DMS53 treated with DMSO at 0.1 percent for 48 hours (cell line): ENCODE measurements around the gene SPSB1.
"Not testable (repeated sequence)": the region's sequence is repeated elsewhere in the genome, so short reads cannot be mapped to it uniquely, and the experiment has no call there.

Experiments
- DNase-seq: peaks from one replicate; lab custom pipeline; 2025; ENCODE audit not compliant: unreplicated experiment; lab: John Stamatoyannopoulos, UW

Gene SPSB1

DNA sequence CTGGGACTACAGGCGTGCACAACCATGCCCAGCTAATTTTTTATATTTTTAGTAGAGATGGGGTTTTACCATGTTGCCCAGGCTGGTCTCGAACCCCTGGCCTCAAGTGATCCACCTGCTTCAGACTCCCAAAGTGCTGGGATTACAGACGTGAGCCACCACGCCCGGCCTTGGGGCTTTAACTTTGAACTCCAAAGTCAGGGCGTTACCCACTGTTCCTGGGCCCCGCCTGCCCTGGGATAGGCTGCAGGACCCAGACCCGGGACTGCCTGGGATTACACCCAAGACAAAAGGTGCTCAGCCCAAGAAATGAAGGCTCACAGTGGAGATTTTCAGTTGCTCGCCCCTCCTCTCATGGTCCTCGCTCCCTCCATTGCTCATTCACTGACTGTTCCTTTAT, 92.7 kb downstream of the SPSB1 start:
- DNase-seq, result not testable (repeated sequence)

GRCh38 chr1:9385801-9386573, 93.3 kb downstream of the SPSB1 start:
- DNase-seq, result no peak

DNA sequence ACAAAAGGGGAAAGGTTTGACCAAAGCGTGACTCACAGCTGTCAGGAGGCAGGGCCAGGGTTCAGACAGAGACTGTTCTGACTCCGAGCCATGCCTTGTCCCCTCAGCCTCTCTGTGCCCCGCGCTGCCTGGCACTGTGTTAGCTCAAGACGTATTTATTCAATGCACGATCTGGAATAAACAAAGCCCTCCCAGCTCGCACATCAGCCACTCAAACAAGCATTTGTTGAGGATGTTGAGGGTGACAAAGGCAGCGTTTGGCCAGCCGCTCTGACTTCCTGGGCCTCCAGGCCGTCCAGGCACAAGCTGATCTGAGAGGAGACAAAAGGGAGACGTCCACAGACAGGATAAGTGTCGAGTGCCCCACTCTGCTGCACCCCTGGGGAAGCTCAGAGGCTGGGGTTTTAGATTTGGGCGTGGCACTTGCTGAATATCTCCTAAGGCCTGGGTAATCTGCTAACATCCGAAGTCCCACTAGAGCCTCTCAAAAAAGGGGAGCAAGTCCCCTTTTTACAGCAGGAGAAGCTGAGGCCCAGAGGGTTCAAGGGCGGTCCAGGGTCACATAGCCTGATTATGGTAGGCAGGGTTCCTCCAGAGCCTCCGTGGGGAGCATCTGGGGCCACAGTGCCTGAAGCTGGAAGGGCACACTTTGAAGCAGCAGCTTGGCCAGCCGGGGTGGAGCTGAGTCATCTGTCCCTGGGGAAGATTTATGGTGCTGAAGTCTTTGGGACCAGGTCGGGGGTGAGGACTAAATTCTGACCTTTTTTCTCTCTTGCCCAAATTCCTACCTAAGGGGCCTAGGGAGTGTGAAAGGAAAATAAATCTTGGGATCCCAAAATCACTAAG, 95.9 kb downstream of the SPSB1 start:
- DNase-seq, result peak; percentile 16

DNA sequence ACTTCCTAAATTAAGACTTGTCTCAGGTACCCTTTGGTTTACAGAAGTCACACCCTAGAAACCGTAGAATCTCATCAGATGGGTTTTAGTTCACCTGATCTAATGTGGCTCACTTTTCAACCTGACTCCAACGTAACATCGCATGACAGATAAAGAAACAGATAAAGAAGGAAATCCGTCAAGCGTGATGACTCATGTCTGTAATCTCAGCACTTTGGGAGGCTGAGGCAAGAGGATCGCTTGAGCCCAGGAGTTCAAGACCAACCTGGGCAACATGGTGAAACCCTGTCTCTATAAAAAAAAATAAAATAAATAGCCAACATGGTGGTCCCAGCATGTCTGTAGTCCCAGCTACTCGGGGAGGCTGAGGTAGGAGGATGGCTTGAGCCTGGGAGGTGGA, 97.3 kb downstream of the SPSB1 start:
- no peak for DNase-seq

DNA sequence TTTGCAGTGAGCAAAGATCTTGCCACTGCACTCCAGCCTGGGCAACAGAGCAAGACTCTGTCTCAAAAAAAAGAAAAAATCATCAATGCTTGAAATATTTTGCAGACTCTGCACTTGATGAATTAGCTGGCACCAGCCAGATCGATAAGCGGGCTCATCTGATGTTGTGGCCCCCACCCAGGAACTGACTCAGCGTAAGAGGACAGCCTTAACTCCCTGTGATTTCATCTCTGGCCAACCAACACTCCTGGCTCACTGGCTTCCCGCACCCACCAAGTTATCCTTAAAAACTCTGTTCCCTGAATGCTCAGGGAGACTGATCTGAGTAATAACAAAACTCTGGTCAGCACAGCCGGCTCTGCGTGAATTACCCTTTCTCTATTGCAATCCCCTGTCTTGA, 98.9 kb downstream of the SPSB1 start:
- DNase-seq, result no peak

- no peak for DNase-seq
These were observed 101.3 kb downstream of the SPSB1 start for GRCh38 chr1:9394010-9394409.

DNA sequence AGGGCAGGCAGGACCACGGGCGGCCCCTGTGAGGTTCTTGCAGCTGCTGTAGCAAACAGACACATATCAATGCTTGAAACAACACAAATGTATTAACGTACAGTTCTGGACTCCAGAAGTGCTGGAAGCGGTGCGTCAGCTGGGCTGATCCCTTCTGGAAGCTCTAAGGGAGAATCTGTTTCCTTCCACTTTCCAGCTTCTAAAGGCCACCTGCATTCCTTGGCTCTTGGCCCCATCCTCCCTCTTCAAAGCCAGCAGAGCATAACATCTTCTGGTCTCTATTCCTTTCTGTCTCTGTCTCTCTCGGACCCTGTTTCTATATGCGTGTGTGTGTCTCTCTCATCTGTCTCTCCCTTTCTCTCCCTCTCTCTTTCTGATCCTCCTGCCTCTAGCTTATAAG, 102.3 kb downstream of the SPSB1 start:
- DNase-seq, result no peak

DNA sequence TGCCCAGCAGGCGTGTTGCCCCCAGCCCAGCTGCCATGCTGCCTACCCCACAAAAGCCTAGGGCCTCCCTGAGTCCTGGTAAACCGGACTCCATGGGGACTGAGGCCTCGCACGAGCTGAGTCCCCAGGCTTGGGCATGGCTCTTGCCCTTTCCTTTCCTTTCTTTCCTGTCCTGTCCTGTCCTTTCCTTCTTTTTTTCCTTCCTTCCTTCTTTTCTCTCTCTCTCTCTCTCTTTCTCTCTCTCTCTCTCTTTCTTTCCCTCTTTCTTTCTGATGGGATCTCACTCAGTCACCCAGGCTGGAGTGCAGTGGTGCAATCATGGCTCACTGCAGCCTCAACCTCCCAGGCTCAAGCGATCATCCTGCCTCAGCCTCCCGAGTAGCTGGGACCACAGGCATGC, 104.4 kb downstream of the SPSB1 start:
- DNase-seq, result no peak

DNA sequence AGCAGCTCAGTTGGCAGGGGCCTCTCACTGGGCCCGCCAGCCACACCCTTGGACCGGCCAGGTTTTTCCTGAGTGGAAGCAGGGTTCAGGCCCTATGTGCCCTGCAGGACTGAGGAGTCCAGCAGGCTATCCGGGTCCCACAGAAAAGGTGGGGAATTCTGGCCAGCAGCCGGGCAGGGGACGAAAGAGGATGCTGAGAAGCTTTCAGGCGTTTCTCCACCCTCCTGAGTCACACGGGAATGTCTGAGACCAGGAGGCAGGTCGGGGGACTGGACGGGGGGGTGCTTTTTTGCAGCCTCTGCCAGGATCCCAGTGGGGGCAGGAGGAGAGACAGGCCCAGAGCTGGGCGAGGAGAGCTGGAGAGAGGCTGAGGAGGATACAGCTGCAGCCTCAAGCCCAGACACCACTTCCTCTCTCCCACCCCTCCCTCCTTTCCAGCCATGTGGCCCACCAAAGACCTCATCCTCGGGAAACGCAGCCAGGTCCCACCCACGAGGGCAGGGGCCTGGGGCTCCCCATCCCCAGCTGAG, 105.4 kb downstream of the SPSB1 start:
- DNase-seq, result no peak

GRCh38 chr1:9399510-9400424, 107.1 kb downstream of the SPSB1 start:
- DNase-seq, result peak; percentile 90

- DNase-seq, result peak; percentile 52
These were observed 107.9 kb downstream of the SPSB1 start for GRCh38 chr1:9400425-9401079.

- no peak for DNase-seq
These were observed 108.4 kb downstream of the SPSB1 start for GRCh38 chr1:9401080-9401453.

- DNase-seq, result no peak
These were observed 109.5 kb downstream of the SPSB1 start for GRCh38 chr1:9402256-9402616.

GRCh38 chr1:9402717-9403225, 110.1 kb downstream of the SPSB1 start:
- no peak for DNase-seq

DNA sequence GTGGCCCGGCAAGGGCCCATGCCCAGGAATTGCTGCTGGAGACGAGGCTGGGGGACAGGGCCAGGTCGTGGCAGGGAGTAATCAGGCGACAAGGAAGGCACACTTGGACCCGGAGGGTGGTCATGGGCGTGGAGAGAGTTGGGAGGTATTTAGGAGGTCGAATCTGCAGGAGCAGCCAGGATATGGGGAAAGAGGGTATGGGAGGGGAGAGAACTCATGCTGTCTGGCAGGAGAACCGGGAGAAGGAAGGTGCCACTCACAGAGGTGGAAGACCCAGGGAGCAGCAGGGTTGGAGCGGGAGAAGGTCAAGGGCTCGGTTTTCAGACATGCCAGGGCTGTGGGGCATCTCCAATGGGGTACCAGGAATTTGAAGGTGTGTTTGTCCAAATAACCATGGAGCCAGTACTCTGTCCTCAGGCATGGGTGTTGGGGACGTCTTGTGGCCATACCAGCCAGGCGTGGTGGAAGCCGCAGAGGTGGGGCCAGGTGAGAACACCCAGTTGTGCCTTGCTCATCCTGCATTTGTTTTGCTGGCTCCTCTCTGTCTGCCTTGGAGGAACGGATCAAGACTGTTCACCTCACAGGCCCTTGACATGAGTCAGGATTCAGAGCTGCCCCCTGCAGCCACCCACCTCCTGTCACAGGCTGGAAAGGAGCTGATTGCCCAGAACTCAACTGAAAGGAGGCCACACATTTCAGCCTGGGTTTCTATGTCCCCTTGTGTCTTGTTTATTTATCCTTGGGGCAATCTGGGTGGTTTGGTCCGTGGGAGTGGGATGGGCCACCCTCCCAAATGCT, 111.6 kb downstream of the SPSB1 start:
- no peak for DNase-seq

DNA sequence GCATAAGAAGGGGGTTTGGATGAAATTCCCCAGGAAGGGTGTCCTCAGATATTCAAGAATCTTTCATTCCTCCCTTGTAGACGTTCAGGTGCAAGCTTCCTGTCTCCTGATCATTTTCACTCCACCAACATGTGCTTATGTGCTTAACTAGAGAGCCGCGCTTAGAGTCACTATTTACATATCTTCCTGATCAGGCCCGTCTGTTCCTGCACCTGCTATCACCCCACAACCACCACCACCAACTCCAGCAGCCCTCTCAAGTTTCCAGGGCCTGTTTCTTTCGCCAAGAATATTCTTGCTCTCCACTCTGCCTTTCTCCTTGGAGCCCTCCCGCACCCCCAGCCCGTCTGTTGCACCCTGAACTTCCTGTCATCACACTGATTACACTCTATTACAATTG, 113.4 kb downstream of the SPSB1 start:
- DNase-seq, result peak; percentile 85

DNA sequence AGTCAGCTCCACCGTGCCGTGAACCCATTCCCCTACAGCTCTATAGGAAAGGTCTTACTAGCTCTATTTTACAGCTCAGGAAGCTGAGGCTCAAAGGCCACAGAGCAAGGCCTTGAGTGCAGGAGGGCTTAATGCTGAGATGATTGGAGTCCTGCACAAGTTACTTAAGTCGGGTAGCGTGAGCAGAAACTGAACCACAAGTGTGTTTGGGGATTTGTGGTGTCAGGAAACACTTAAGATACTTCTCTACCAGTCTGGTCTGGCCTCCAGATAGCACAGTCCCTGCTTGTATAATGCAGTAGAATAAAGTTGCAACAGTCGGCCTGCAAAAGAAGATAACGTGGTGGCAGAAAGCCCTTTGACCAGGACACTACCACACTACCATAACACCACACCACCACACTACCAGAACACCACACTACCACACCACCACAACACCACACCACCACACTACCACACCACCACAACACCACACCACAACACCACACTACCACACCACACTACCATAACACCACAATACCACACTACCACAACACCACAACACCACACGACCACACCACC, 118.1 kb downstream of the SPSB1 start:
- no peak for DNase-seq

DNA sequence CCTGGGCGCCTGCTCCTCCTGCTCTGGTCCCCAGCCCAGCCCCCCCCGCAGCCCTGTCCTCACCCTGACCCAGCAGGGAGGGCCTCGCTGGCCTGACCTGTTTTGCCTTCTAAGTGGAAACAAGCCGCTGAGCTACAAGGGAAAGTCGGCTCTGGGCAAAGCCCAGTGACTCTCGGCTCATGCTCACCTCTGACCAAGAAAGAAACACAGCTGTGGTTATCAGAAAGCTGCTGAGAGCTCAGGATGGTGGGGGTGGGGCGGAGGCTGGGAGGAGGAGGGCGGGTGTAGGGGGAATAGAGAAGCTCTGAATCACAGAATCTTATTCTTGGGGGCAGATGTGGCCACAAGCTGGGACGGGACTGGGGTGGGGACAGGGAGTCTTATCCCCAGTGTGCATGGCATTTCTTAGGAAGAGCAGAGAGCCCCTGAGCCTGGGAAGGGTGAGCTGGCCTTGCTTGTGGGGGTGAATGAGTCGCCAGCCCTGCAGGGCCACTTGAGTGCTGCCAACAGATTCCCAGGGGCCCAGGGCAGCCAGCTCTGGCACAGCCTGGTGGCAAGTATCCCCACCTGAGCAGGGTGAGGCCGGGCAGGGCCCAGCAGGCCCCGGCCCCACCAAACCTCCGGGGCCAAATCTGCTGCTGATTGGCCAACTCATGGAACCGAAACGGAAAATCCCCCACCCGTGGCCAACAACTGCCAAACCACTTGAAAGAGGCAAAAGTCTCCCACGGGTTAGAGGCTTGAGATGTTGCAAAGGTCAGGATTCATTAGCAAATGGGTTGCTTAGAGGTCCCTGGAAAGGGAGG, 120.6 kb downstream of the SPSB1 start:
- no peak for DNase-seq

- DNase-seq, result no peak
These were observed 121.2 kb downstream of the SPSB1 start for GRCh38 chr1:9413877-9414213.
